Measurements from ENCODE around the gene TCEA2. TPM values are rescaled to one million over a fixed set of nuclear protein-coding genes. Genes with fewer than 3 reads are reported as not detected.

Gene TCEA2
- total and polyA plus RNA-seq, 9 of the 15 experiments (the other 6 are each of a cell fraction or from before 2014, with no cell fraction given) = 1.4 to 28.7 (median 5.4) TPM

- TF ChIP-seq MAZ (CRISPR knock-in tag; conservative IDR thresholded peaks at IDR 0.05 in 1 of 2, IDR thresholded peaks at IDR 0.05 in 1 of 2) = no peak
Measured at GRCh38 chr20:64037498-64038213, 25.3 kb upstream of the TCEA2 start (continued).

- H3K4me1 ChIP-seq (replicated peaks in 1 of 2; ENCODE audit: control insufficient read depth in 2 of 2, insufficient read depth in 2 of 2, low read length in 2 of 2) = peaks cover 33 to 85% of the 10 kb centered on the region in 2 experiments
- intact Hi-C loops (cut with micrococcal nuclease) (loop anchor here (2.0 to 5.0 kb wide), 3 partner anchors 17 to 501 kb away; partner anchors contain the start of gene PTK6), in situ Hi-C loops (cut with MboI) (no loop called here)
- peak overlapping the region; percentile 51 for H3K4me3 ChIP-seq
- TF ChIP-seq ETV1 (tag; conservative IDR thresholded peaks at IDR 0.05; ENCODE audit: low read depth) (no peak), GTF2E2 (tag; IDR thresholded peaks at IDR 0.05) (peak; percentile 10; the same call in 1 of the 2 replicates), RFX7 (CRISPR knock-in tag; IDR thresholded peaks at IDR 0.05) (no peak), PTTG1 (tag; IDR thresholded peaks at IDR 0.05; ENCODE audit: low read depth) (no peak), ZNF124 (CRISPR knock-in tag; IDR thresholded peaks at IDR 0.05) (0 out of 2 replicates have a peak, but pooled peaks have one; percentile 41), SRSF1 (IDR thresholded peaks at IDR 0.05; ENCODE audit: low read depth, low read length) (no peak), NR3C1 (CRISPR knock-in tag; IDR thresholded peaks at IDR 0.05) (0 out of 2 replicates have a peak, but pooled peaks have one; percentile 15), KDM4B (IDR thresholded peaks at IDR 0.05; ENCODE audit: borderline replicate concordance in 2 of 2, low read depth in 1 of 2) (no peak), RUNX1 (IDR thresholded peaks at IDR 0.05; ENCODE audit: low read depth) (no peak), ZNF347 (CRISPR knock-in tag; IDR thresholded peaks at IDR 0.05; ENCODE audit: low read depth) (no peak), POU5F1 (IDR thresholded peaks at IDR 0.05; ENCODE audit: borderline replicate concordance, low read depth, low read length, partially characterized antibody) (no peak), CBX3 (IDR thresholded peaks at IDR 0.05; ENCODE audit: borderline replicate concordance in 1 of 2, low read length in 2 of 2) (no peak)
- ChIA-PET CTCF (ENCODE audit: low intra/inter-chr PET ratio) (interaction anchor here (1.3 to 2.1 kb wide), 3 partner anchors 19 to 82 kb away, joined by 3 to 16 read pairs (median 9); partner anchors contain the start of gene PRPF6), POLR2A (interaction anchor here (0.7 to 2.0 kb wide), 6 partner anchors 8 to 157 kb away, joined by 3 to 14 read pairs (median 4); partner anchors contain the start of gene TCEA2)
- no peak overlapping the region for H3K27ac ChIP-seq (ENCODE audit: extremely low read depth, low read depth, low read length)
- no peaks in the 10 kb centered on the region; the same call in 2 of the 3 replicates for H3K79me2 ChIP-seq (ENCODE audit: control insufficient read depth, insufficient read depth, low read length)
- no peak for FAIRE-seq
- H3K9ac ChIP-seq (ENCODE audit: insufficient read depth in 1 of 2, low read depth in 2 of 2, low read length in 2 of 2) = peak overlapping the region; percentile 69 to 92; a peak in 3 of 4 replicates
- no peaks in the 10 kb centered on the region for H3K27me3 ChIP-seq (ENCODE audit: control insufficient read depth in 2 of 2, insufficient read depth in 2 of 2, low read length in 2 of 2)
- peak overlapping the region; percentile 96 for H2AFZ ChIP-seq (ENCODE audit: low read depth, low read length)
- no peaks in the 10 kb centered on the region for H4K20me1 ChIP-seq (replicated peaks; ENCODE audit: control insufficient read depth, insufficient read depth, low read length)
- H3K9me1 ChIP-seq (ENCODE audit: control insufficient read depth, insufficient read depth, low read length) = peaks cover 3% of the 10 kb centered on the region
- peak in 1 of 4 experiments; percentile 44 for DNase-seq (ENCODE audit: extremely low read depth in 1 of 4, low spot score in 3 of 4)
- BruUV-seq (replicated peaks) = no TSS peak
- 7% methylated on average over 14 of the region's 30 CpGs for whole genome bisulfite sequencing (ENCODE audit: insufficient coverage, low coverage, missing lambda C conversion rate)
- peak overlapping the region; percentile 74 for H3K4me2 ChIP-seq (ENCODE audit: insufficient read depth, low read length)
- H3K9me3 ChIP-seq (replicated peaks; ENCODE audit: control insufficient read depth, insufficient read depth, low read depth, low read length) = no peaks in the 10 kb centered on the region
- H3K36me3 ChIP-seq (ENCODE audit: control insufficient read depth, insufficient read depth, low read length) = peaks cover 20% of the 10 kb centered on the region; the same call in 2 of the 3 replicates
- ATAC-seq = peak; percentile 52
Measured at GRCh38 chr20:64038224-64038564, 24.8 kb upstream of the TCEA2 start.
